Measurements from ENCODE around the gene KBTBD8.

The KBTBD8 gene, protein sequence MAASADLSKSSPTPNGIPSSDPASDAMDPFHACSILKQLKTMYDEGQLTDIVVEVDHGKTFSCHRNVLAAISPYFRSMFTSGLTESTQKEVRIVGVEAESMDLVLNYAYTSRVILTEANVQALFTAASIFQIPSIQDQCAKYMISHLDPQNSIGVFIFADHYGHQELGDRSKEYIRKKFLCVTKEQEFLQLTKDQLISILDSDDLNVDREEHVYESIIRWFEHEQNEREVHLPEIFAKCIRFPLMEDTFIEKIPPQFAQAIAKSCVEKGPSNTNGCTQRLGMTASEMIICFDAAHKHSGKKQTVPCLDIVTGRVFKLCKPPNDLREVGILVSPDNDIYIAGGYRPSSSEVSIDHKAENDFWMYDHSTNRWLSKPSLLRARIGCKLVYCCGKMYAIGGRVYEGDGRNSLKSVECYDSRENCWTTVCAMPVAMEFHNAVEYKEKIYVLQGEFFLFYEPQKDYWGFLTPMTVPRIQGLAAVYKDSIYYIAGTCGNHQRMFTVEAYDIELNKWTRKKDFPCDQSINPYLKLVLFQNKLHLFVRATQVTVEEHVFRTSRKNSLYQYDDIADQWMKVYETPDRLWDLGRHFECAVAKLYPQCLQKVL

DNA sequence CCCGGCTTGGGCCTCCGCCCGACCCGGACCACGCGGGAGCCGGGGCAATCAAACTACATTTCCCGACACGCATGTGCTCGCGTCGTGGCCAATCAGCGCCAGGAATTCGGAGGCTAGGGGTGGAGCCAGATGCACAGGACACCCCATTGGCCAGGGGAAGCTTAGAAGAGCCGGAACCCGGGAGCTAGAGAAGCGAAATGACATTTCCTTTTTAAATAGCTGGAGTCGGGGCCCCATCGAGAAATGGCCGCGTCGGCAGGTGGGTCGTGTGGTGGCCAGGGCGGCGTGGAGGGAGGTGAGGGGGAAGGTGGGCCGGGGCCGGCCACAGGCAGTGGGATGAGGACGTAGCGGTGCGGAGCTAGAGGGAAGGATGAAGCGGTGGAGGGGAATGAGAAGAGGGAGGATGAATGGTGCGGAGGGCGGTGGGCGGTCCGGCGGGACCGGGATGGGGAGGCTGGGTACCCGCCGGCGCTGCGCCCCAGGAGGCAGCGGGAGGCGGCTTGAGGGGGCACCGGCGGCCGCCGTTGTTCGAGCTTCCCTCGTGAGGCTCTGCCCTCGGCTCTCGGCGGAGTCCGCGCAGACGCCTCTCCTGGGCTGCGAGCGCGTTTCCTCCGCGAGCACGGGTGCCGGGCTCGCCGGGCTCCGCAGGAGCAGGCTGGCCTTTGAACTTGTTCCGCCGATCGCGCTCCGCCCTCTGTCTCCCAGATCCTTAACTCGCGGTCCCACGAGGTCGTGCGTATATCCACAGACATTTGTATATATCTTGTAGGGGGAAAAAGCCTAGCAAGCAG lies at the start of gene KBTBD8:
Gene KBTBD8 (plus strand): TSS at position 195 of the 791 bp plus-strand sequence. CDS start 49 bp downstream, at position 244.
- H3K4me1 ChIP-seq = peaks cover 23 to 41% (median 29%) of the 10 kb centered on the region in 10 experiments
- H3K27me3 ChIP-seq = no peaks in the 10 kb centered on the region
- H3K36me3 ChIP-seq = peaks cover 4 to 15% (median 10%) of the 10 kb centered on the region in 11 experiments; a peak in 21 of 22 replicates
- H4K20me1 ChIP-seq = peaks cover 0 to 16% (median 0%) of the 10 kb centered on the region in 11 experiments; a peak in 2 of 22 replicates
- peak within 1 kb of the TSS; percentile 79 to 95 (median 88) for H3K4me2 ChIP-seq
- H3K9me3 ChIP-seq (replicated peaks in 1 of 11) = no peaks in the 10 kb centered on the region
- H3K4me3 ChIP-seq = peak within 1 kb of the TSS; percentile 70 to 92 (median 86)
- peak within 1 kb of the TSS; percentile 71 to 87 (median 83) for H3K9ac ChIP-seq
- no peak for TF ChIP-seq Cebpa-rat (IDR thresholded peaks at IDR 0.05)
- peak within 1 kb of the TSS in 10 of 11 experiments; percentile 58 to 86 (median 66); a peak in 20 of 22 replicates for H3K27ac ChIP-seq

DNA sequence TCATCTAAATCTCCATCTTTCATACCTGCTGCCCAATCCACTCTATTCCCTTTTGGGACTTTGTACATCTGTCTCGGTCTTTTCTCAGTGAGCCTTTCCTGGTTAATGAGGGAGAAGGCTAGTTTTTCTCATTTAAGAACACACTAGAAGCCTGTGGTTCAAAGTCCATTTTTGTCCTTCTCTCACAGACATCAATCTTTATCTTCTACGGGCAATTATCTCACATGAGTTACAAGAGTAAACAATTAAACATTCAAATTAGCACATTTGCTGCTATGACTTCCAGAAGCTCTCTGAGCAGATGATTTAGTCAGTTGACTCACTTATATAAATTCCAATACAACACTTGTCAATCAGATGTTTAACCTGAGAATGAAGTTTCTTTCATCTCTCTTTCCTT lies 49.3 kb upstream of the KBTBD8 start:
- Histone ChIP-seq H3K9ac (no peak overlapping the region), H3K36me3 (no peaks in the 10 kb centered on the region), H3K4me3 (no peak overlapping the region), H3K4me1 (peaks cover 0 to 11% (median 0%) of the 10 kb centered on the region in 10 experiments; a peak in 3 of 20 replicates), H4K20me1 (no peaks in the 10 kb centered on the region), H3K9me3 (replicated peaks in 1 of 11) (peaks cover 0 to 3% (median 0%) of the 10 kb centered on the region in 11 experiments; a peak in 3 of 22 replicates), H3K27ac (no peak overlapping the region), H3K4me2 (peak overlapping the region in 2 of 11 experiments; percentile 21 to 32; a peak in 3 of 22 replicates), H3K27me3 (no peaks in the 10 kb centered on the region)
- TF ChIP-seq Cebpa-rat (IDR thresholded peaks at IDR 0.05) = no peak

DNA sequence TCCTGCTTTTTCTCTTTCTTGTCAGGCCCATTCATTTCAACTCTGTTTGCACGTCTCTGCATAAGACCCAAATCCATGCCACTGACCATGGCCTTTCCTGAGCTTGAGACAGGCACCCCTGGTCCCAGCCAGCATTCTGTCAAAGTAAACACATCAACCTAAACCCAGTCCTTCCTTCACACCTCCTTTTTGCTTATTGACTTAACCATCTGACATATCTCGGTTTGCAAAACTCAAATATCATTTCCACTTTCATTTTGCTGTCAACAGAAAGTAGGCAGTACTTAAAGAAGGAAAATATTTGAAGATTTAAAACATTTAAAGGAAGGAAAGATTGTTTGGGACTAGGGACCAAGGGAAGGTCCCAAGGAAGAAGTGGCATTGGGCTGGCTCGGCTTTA lies 48.2 kb upstream of the KBTBD8 start:
- peaks cover 0 to 11% (median 0%) of the 10 kb centered on the region in 10 experiments; a peak in 3 of 20 replicates for H3K4me1 ChIP-seq
- H3K9ac ChIP-seq = no peak overlapping the region
- no peaks in the 10 kb centered on the region for H3K36me3 ChIP-seq
- no peak overlapping the region for H3K27ac ChIP-seq
- no peaks in the 10 kb centered on the region for H3K9me3 ChIP-seq (replicated peaks in 1 of 11)
- no peak for TF ChIP-seq Cebpa-rat (IDR thresholded peaks at IDR 0.05)
- no peak overlapping the region for H3K4me2 ChIP-seq
- H3K4me3 ChIP-seq = no peak overlapping the region
- no peaks in the 10 kb centered on the region for H3K27me3 ChIP-seq
- no peaks in the 10 kb centered on the region for H4K20me1 ChIP-seq

DNA sequence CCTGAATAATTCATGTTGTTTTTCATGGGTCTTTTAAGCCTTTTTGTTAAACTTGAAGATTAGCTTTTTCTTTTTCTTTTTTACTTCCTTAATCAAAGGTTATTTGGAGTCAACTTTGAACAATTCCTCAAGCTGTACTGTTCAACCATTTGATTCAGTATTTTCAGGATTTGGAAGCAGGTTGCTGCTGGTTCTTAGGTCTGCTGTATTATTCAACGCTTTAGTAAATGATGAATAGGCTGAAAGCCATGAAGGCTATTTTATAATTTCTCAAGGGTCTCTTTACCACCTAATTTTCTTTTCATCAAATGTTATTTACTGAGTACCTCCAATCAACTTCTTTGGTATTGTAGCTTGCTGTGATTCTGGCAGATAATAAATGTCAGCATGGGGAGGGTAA lies 45.8 kb upstream of the KBTBD8 start:
- H3K4me3 ChIP-seq = no peak overlapping the region

DNA sequence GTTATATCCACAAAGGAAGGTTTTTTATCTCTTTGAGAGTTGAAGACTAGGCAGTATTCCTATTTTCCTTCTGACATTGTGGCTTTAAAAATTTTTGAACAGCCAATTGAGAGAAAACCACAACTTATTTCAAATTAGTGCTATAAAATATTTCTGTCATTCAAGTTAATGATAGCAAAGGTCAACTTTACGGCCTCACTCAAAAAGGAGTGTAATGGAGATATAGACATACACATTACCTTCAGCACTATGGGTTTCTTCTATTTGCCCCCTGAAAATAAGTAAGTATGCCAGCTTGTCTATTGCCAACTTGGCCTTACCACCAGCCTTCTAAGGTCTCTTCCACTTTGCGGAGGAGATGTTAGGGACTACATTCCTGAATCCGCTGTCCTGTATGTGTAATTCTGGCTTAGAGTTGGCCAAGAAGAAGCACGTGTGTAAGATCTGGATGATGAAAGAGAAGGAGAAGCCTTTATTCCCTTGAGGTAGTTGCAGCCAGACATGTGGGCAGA lies 44.1 kb upstream of the KBTBD8 start:
- Histone ChIP-seq H4K20me1 (no peaks in the 10 kb centered on the region), H3K9me3 (replicated peaks in 1 of 11) (no peaks in the 10 kb centered on the region), H3K4me3 (no peak overlapping the region), H3K4me1 (0 out of 20 replicates have a peak, but pooled peaks cover 0 to under 1% (median 0%) of the 10 kb centered on the region in 10 experiments), H3K27ac (no peak overlapping the region), H3K27me3 (no peaks in the 10 kb centered on the region), H3K9ac (no peak overlapping the region), H3K36me3 (no peaks in the 10 kb centered on the region), H3K4me2 (no peak overlapping the region)
- no peak for TF ChIP-seq Cebpa-rat (IDR thresholded peaks at IDR 0.05)

More for the DNA sequence above, 45.8 kb upstream of the KBTBD8 start:
- H3K27me3 ChIP-seq = no peaks in the 10 kb centered on the region
- H3K4me2 ChIP-seq = no peak overlapping the region
- TF ChIP-seq Cebpa-rat (IDR thresholded peaks at IDR 0.05) = no peak
- H3K27ac ChIP-seq = no peak overlapping the region
- H3K4me1 ChIP-seq = peaks cover 0 to 11% (median 0%) of the 10 kb centered on the region in 10 experiments; a peak in 3 of 20 replicates
- H3K9ac ChIP-seq = no peak overlapping the region
- no peaks in the 10 kb centered on the region for H3K36me3 ChIP-seq
- H3K9me3 ChIP-seq (replicated peaks in 1 of 11) = no peaks in the 10 kb centered on the region
- H4K20me1 ChIP-seq = no peaks in the 10 kb centered on the region

DNA sequence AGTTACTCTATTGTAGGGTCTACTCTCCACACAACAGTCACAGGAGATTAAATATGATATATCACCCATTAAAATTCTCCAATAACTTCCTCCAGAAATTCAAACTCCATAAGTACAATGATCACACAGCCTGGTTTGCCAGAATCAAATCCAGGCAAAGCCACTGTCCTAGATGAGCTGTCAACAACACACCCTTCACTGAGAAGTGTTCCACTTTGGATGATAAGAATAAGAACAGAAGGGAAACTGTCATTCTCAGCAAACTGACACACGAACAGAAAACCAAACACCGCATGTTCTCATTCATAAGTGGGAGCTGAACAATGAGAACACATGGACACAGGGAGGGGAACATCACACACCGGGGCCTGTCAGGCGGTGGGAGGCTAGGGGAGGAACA lies 41.4 kb upstream of the KBTBD8 start:
- no peaks in the 10 kb centered on the region for H3K27me3 ChIP-seq
- no peak overlapping the region for H3K9ac ChIP-seq
- no peaks in the 10 kb centered on the region for H3K4me1 ChIP-seq
- TF ChIP-seq Cebpa-rat (IDR thresholded peaks at IDR 0.05) = no peak
- no peaks in the 10 kb centered on the region for H3K9me3 ChIP-seq (replicated peaks in 1 of 11)
- H4K20me1 ChIP-seq = no peaks in the 10 kb centered on the region
- no peak overlapping the region for H3K27ac ChIP-seq
- no peak overlapping the region for H3K4me3 ChIP-seq
- H3K36me3 ChIP-seq = no peaks in the 10 kb centered on the region
- H3K4me2 ChIP-seq = no peak overlapping the region

DNA sequence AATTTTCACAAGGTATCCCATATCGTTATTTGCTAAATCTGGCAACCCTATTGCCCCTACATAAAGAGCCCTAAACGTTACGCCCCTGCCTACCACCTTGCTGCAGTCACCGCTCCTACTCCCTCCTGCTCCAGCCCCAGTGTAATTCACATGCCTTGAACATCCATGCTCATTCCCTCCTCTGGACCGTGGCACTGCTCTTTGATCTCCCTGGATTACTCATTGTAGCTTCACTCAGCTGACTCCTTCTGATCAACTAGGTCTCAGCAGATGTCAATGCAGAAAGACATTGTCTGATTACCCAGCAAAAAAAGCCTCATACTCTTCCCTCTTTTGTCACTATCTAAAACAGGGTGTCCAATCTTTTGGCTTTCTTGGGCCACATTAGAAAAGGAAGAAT lies 40.7 kb upstream of the KBTBD8 start:
- no peak for TF ChIP-seq Cebpa-rat (IDR thresholded peaks at IDR 0.05)
- Histone ChIP-seq H3K4me3 (no peak overlapping the region), H3K36me3 (no peaks in the 10 kb centered on the region), H3K9ac (no peak overlapping the region), H3K9me3 (replicated peaks in 1 of 11) (no peaks in the 10 kb centered on the region), H3K4me1 (no peaks in the 10 kb centered on the region), H3K27me3 (no peaks in the 10 kb centered on the region), H4K20me1 (no peaks in the 10 kb centered on the region), H3K27ac (no peak overlapping the region), H3K4me2 (no peak overlapping the region)

DNA sequence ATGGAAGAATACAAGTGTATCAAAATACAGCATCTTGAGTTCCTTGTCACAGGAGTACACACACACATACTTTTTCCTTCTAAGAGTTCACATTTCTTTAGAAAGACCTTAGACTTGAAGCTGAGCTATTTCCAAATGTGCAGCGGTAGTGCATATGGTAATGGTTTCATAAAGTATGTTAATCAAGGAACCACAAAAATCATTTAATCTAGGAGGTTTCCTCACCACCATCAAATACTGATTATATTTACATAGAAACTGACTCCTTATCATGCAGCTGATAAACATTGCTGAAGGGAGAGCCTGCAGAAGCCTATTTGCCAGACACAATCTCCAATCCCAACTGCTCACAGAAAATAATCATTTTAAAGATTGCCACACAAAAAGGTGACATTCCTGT lies 40.0 kb upstream of the KBTBD8 start:
- Histone ChIP-seq H4K20me1 (no peaks in the 10 kb centered on the region), H3K4me2 (no peak overlapping the region), H3K4me3 (no peak overlapping the region), H3K27me3 (no peaks in the 10 kb centered on the region), H3K9ac (no peak overlapping the region), H3K9me3 (replicated peaks in 1 of 11) (no peaks in the 10 kb centered on the region), H3K27ac (no peak overlapping the region), H3K36me3 (no peaks in the 10 kb centered on the region), H3K4me1 (no peaks in the 10 kb centered on the region)
- TF ChIP-seq Cebpa-rat (IDR thresholded peaks at IDR 0.05) = no peak

DNA sequence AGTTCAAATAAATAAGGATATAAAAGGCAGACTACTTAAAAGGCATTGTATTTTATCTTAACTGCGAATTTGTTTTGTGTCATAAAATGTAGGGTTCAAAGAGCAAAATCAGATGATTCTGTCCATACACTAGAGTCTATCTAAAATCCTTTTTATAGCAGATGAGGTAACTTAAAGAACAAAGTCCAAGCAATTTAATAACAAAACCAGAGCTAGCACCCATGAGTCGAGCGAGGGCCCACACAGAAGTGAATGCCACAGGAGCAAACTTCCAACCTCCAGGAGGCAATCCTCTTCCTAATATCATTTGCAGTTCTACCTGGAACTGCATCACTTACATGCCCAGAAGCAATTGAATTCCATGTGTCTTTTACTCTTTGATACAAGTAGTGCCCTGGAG lies 35.4 kb upstream of the KBTBD8 start:
- Histone ChIP-seq H3K4me1 (peaks cover 0 to 11% (median 3%) of the 10 kb centered on the region in 10 experiments; a peak in 7 of 20 replicates), H3K4me2 (no peak overlapping the region), H3K27me3 (no peaks in the 10 kb centered on the region), H3K27ac (no peak overlapping the region), H3K9ac (no peak overlapping the region), H3K9me3 (replicated peaks in 1 of 11) (peaks cover 0 to 9% (median 0%) of the 10 kb centered on the region in 11 experiments; a peak in 5 of 22 replicates), H4K20me1 (no peaks in the 10 kb centered on the region), H3K4me3 (no peak overlapping the region), H3K36me3 (no peaks in the 10 kb centered on the region)
- no peak for TF ChIP-seq Cebpa-rat (IDR thresholded peaks at IDR 0.05)

All from BLaER1 treated with 17β-estradiol and CSF1 and Interleukin-3, amounts not matched to agents 10 nM and 100 nM (cell line).